Adrenal gland (tissue), 12 donors: ENCODE measurements around the gene ANKRD55. TPM values are rescaled to one million over a fixed set of nuclear protein-coding genes. Genes with fewer than 3 reads are reported as not detected.
"Not testable (repeated sequence)": the region's sequence is repeated elsewhere in the genome, so short reads cannot be mapped to it uniquely, and the experiment has no call there.

Source experiments
- DNase-seq, 7 donors: peaks; one replicate each; pipeline ENCODE4 v3.0.0-alpha.2; 2019 to 2020
- H3K27ac ChIP-seq, 5 donors: fragments of 200-600 bp; sonication (generic) in 4 of 5; 1 replicate in 3 of 5; 2 replicates in 2 of 5; pipeline versions ENCODE4 v1.5.1 to v1.8.0; 2016 to 2020; ENCODE audit warnings: mild to moderate bottlenecking in 1 of 5
- H3K27me3 ChIP-seq: fragments of 200-600 bp; 2 replicates; pipeline ENCODE4 v1.8.0; 2021
- H3K36me3 ChIP-seq, 2 donors: fragments of 200-600 bp; replicated peaks in 1 of 2; 1 replicate in 1 of 2; 2 replicates in 1 of 2; pipeline versions ENCODE4 v1.5.1 to v1.8.0; 2018 to 2022
- H3K4me1 ChIP-seq, 2 donors: fragments of 200-600 bp; replicated peaks in 1 of 2; 1 replicate in 1 of 2; 2 replicates in 1 of 2; pipeline versions ENCODE4 v1.5.1 to v1.8.0; 2018 to 2021
- H3K4me3 ChIP-seq, 4 donors: fragments of 200-600 bp; sonication (generic) in 3 of 4; one replicate each; pipeline ENCODE4 v1.5.1; 2016 to 2018
- H3K9me3 ChIP-seq, 3 donors: fragments of 200-600 bp; sonication (generic) in 1 of 3; replicated peaks in 1 of 3; 1 replicate in 2 of 3; 2 replicates in 1 of 3; pipeline versions ENCODE4 v1.5.1 to v1.8.0; 2016 to 2021
- CTCF ChIP-seq, 6 experiments: fragments of 450-650 bp in 4 of 6; fragments of 200-600 bp in 2 of 6; sonication (generic) in 1 of 6; IDR thresholded peaks; 1 replicate in 5 of 6; 2 replicates in 1 of 6; pipeline versions ENCODE4 v1.5.1 to v1.8.0; 2016 to 2021; ENCODE audit warnings: antibody characterized with exemption in 6 of 6, mild to moderate bottlenecking in 2 of 6, moderate library complexity in 1 of 6
- POLR2A ChIP-seq, 2 donors: fragments of 450-650 bp; IDR thresholded peaks; one replicate each; pipeline ENCODE4 v1.6.1; 2017; ENCODE audit warnings: antibody characterized with exemption in 2 of 2, mild to moderate bottlenecking in 2 of 2, moderate library complexity in 1 of 2
- WGBS, 4 donors: extraction: QIAGEN DNeasy Blood & Tissue Kit in 2 of 4; methylation state at CpG; one replicate each; pipeline versions ENCODE4 v1.1.5 to v1.1.7; 2013 to 2017; 5-methylcytosine and 5-hydroxymethylcytosine counted together
- intact Hi-C, 2 donors: fragments of 100-400 bp; cut with DNase I; formaldehyde crosslinking; loops; one replicate each; pipeline versions ENCODE4 v1.14.1 to v1.15.0; 2022 to 2023
- polyA plus RNA-seq, 3 donors: library from polyadenylated mRNA; stranded (reverse); fragments of 200-250 nt in 2 of 3; fragments of 350-450 nt in 1 of 3; fragmentation: Illumina TruSeq in 1 of 3; extraction: RNeasy Lipid Tissue Mini Kit (QIAGEN cat#74804) in 1 of 3; gene quantifications; one replicate each; pipeline ENCODE4 v1.2.3, GENCODE V29; 2013 to 2014
- total RNA-seq, 9 donors: library from RNA; depleted of rRNA in 4 of 9; stranded (reverse); fragments of >200 nt in 4 of 9; fragments of 120-200 nt in 1 of 9; fragmentation: NEBNext Ultra II Directional in 1 of 9; extraction: Animal tissue kit (Norgen Biotek cat#: 25700) in 1 of 9; gene quantifications; one replicate each; pipeline versions ENCODE4 v1.1.0 to v1.2.4, GENCODE V29; 2013 to 2023
- donor health status: healthy with polysubstance abuse.
- donor health status: Bipolar disorder and iron deficiency.
- donor health status: DM: yes; HTN: yes; CAD: no.
- donor health status: DM: no; HTN: no; CAD: no.
- donor health status: DM: no; HTN: no; CAD: no.
- donor health status: DM: yes; HTN: yes; CAD: no.

ANKRD55 gene
- total and polyA plus RNA-seq, 12 donors = 0.03 to 0.81 (median 0.29) TPM; not detected in 4

DNA sequence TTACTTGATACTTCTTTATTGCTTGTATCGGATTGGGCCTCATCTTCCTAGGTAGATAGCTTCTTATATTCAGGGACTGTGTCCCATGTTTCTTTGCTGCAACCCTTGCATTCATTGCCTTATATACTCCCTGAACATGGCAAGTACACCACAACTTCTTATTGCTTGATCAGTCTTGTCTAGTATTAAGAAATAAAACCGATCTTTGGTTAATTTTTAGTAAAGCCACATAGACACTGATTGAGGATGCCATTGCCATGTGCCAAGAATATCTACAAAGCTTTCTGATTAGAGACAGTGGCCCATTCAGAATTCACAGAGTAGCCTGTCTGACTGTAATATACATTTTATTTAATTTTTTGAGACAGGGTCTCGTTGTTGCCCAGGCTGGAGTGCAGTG, 34.7 kb upstream of the ANKRD55 start:
- WGBS, 4 donors = 81 to 91% (median 88%) methylated on average over 3 of the region's 3 CpGs

GRCh38 chr5:56264417-56265025, 31.4 kb upstream of the ANKRD55 start:
- peaks cover 0 to 1% of the 10 kb centered on the region in 2 donors for H3K4me1 ChIP-seq
- H3K36me3 ChIP-seq = no peaks in the 10 kb centered on the region
- DNase-seq = peak in 6 of 7 donors; percentile 33 to 61 (median 47)
- 58 to 72% (median 69%) methylated on average over 5 of the region's 5 CpGs for WGBS, 4 donors
- H3K9me3 ChIP-seq = no peaks in the 10 kb centered on the region
- no peak overlapping the region for H3K4me3 ChIP-seq
- H3K27me3 ChIP-seq = no peaks in the 10 kb centered on the region
- TF ChIP-seq POLR2A (IDR thresholded peaks at IDR 0.05) (no peak), CTCF (IDR thresholded peaks at IDR 0.05) (peak; percentile 47 to 70 (median 58))
- H3K27ac ChIP-seq = no peak overlapping the region
- intact Hi-C loops = no loop called here

More for the DNA sequence above, 34.7 kb upstream of the ANKRD55 start:
- no peak overlapping the region for H3K4me3 ChIP-seq
- H3K36me3 ChIP-seq = no peaks in the 10 kb centered on the region
- no peak overlapping the region for H3K27ac ChIP-seq
- intact Hi-C loops = no loop called here
- peaks cover 0 to 6% of the 10 kb centered on the region in 2 donors for H3K4me1 ChIP-seq
- no peak for DNase-seq
- no peaks in the 10 kb centered on the region for H3K9me3 ChIP-seq
- H3K27me3 ChIP-seq = no peaks in the 10 kb centered on the region
- TF ChIP-seq CTCF (IDR thresholded peaks at IDR 0.05) (no peak), POLR2A (IDR thresholded peaks at IDR 0.05) (no peak)

GRCh38 chr5:56262279-56262678, 29.1 kb upstream of the ANKRD55 start:
- no peak for DNase-seq
- H3K36me3 ChIP-seq = no peaks in the 10 kb centered on the region
- no peaks in the 10 kb centered on the region for H3K27me3 ChIP-seq
- no peak for TF ChIP-seq CTCF (IDR thresholded peaks at IDR 0.05)
- TF ChIP-seq POLR2A (IDR thresholded peaks at IDR 0.05) = no peak
- H3K4me3 ChIP-seq = no peak overlapping the region
- H3K4me1 ChIP-seq = peaks cover 0 to 5% of the 10 kb centered on the region in 2 donors
- no peak overlapping the region for H3K27ac ChIP-seq
- WGBS, 4 donors = 82 to 87% (median 85%) methylated on average over 3 of the region's 3 CpGs
- intact Hi-C loops = no loop called here
- no peaks in the 10 kb centered on the region for H3K9me3 ChIP-seq

- H3K9me3 ChIP-seq = no peaks in the 10 kb centered on the region
- DNase-seq = peak in 1 of 7 donors; percentile 31
- 16 to 22% (median 19%) methylated on average over 2 of the region's 2 CpGs for WGBS, 4 donors
- intact Hi-C loops = no loop called here
- H3K27ac ChIP-seq = peak overlapping the region in 2 of 5 donors; percentile 12 to 56
- no peak for TF ChIP-seq CTCF (IDR thresholded peaks at IDR 0.05)
- TF ChIP-seq POLR2A (IDR thresholded peaks at IDR 0.05) = no peak
- H3K4me1 ChIP-seq = peaks cover 0 to 5% of the 10 kb centered on the region in 2 donors
- no peak overlapping the region for H3K4me3 ChIP-seq
- H3K27me3 ChIP-seq = no peaks in the 10 kb centered on the region
- no peaks in the 10 kb centered on the region for H3K36me3 ChIP-seq
These were observed 25.9 kb upstream of the ANKRD55 start for GRCh38 chr5:56259002-56259511.

- H3K4me3 ChIP-seq, H3K9me3 ChIP-seq, H3K36me3 ChIP-seq, intact Hi-C loops, DNase-seq, H3K4me1 ChIP-seq, H3K27me3 ChIP-seq: not testable (repeated sequence)
- H3K27ac ChIP-seq = peak overlapping the region in 1 of 5 donors; percentile 56
- WGBS, 4 donors = 89 to 95% (median 93%) methylated on average over 17 to 29 of the region's 30 CpGs
These were observed 24.8 kb upstream of the ANKRD55 start for GRCh38 chr5:56257763-56258529.
